ENCODE results near the gene TECPR1.

TECPR1 gene

DNA sequence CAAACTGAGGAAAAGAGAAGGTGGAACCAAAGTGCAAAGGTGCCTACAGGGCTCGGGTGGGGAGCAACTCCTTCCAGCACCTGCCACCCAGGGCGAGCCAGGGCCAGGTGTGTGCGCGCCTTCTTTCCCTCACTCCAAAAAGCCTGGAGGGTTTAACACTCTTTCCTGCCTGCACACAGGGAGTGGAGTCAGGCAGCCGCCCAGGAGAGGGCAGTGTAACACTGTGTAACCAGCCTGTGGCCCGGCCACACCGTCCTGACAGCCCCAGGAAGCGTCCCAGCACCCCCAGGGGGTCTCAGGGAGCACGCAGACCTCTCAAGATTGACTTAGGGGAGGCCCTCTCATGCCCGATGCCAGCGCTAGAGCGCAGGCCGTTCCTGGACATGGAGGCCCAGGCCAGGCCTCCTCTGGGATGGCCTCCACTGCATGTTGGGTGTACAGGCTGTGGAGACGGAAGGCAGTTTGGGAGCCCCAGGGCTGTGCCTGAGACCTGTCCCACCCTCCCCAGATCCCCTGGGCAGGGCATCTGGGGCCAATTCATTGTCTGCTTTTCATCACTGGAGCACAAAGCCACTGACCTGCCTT is 42.9 kb upstream of the TECPR1 start:
- TF ChIP-seq, protein P1, sequence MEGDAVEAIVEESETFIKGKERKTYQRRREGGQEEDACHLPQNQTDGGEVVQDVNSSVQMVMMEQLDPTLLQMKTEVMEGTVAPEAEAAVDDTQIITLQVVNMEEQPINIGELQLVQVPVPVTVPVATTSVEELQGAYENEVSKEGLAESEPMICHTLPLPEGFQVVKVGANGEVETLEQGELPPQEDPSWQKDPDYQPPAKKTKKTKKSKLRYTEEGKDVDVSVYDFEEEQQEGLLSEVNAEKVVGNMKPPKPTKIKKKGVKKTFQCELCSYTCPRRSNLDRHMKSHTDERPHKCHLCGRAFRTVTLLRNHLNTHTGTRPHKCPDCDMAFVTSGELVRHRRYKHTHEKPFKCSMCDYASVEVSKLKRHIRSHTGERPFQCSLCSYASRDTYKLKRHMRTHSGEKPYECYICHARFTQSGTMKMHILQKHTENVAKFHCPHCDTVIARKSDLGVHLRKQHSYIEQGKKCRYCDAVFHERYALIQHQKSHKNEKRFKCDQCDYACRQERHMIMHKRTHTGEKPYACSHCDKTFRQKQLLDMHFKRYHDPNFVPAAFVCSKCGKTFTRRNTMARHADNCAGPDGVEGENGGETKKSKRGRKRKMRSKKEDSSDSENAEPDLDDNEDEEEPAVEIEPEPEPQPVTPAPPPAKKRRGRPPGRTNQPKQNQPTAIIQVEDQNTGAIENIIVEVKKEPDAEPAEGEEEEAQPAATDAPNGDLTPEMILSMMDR (IDR thresholded peaks at IDR 0.05; ENCODE audit: borderline replicate concordance, control extremely low read depth, extremely low read depth, insufficient read depth, missing control alignments): peak; percentile 70
- in situ Hi-C loops (cut with MboI; ENCODE audit: low sequenced_read_pairs, unreplicated experiment): no loop called here
- peak; percentile 88 for DNase-seq (ENCODE audit: low spot score)

DNA sequence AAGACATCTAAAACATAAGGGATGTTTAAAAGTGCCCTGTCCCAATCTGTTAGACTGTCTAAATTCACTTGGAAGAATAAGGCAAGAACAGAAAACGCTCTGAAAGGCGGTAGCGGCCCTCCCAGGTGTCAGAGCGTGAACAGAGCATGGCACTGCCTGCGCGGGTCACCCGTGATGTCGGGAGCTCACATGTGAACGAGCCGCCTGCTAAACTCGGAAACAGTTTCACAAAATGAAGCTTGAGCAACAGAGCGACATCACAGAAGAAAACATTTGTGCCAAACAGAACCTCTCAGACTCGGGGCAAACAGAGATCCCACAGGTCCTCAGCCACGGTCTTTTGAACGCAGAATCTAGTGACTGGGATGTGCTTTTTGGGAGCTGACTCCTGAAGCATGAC is 42.3 kb upstream of the TECPR1 start:
- TF ChIP-seq, protein P1 (IDR thresholded peaks at IDR 0.05; ENCODE audit: borderline replicate concordance, control extremely low read depth, extremely low read depth, insufficient read depth, missing control alignments): no peak
- no peak for DNase-seq (ENCODE audit: low spot score)
- in situ Hi-C loops (cut with MboI; ENCODE audit: low sequenced_read_pairs, unreplicated experiment): no loop called here

DNA sequence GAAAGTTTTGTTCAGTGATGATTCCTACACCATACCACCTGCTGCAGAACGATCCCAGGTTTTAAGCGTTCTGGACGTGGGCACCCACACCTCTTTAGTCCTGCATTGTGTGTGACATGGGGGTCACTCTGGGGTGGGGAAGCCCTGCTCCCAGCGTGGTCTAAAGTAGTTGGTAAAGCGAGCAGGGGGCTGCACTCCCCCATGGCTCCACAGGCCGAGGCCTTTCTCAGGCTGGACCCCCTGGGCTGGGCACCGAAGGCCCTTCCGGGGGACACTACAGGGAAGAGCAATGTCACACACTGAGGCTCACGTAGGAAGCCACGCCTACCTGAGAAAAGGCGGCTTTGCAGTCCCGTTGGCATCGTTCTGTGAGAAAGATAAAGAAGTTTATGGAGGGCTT is 41.7 kb upstream of the TECPR1 start:
- TF ChIP-seq, protein P1 (IDR thresholded peaks at IDR 0.05; ENCODE audit: borderline replicate concordance, control extremely low read depth, extremely low read depth, insufficient read depth, missing control alignments): no peak
- DNase-seq (ENCODE audit: low spot score): no peak
- in situ Hi-C loops (cut with MboI; ENCODE audit: low sequenced_read_pairs, unreplicated experiment): no loop called here

DNA sequence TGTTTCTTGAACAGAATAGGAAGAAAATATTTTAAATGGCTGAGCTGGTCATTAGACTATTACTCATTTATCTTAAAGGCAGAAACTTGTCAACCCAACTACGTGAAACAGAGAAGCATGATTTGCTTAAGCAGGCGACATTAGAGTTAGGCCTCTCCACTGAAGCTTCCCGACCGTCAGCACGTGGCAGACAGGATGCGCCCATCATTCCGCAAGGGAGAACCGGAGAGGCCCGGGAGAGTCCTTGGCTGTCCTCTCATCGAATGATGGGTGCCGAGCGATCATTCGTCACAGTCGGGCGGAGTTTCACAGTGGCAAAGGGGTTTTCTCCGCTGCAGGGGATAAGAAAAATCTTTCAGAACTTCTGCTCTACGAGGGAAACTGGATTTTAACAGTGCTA is 41.2 kb upstream of the TECPR1 start:
- DNase-seq (ENCODE audit: low spot score): no peak
- in situ Hi-C loops (cut with MboI; ENCODE audit: low sequenced_read_pairs, unreplicated experiment): no loop called here
- TF ChIP-seq, protein P1 (IDR thresholded peaks at IDR 0.05; ENCODE audit: borderline replicate concordance, control extremely low read depth, extremely low read depth, insufficient read depth, missing control alignments): no peak

DNA sequence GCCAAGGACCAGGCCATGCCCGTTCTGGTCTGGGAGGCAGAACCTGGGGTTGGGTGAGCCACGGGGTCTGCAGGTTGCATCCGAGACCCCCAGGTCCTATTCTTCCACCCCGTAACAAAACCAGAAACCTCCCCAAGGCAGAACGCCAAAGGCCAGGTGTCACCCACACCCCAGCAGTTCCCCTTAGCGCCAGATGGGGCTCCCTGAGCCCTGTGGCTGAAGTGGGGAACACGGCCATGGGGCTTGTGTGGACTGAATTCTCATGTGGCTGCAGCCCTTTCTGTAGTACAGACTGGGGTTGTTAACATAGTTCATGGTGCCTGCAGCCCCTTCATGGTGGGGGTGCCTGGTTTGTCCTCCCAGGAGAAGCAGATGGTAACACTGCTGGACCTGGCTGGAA is 39.7 kb upstream of the TECPR1 start:
- TF ChIP-seq, protein P1 (IDR thresholded peaks at IDR 0.05; ENCODE audit: borderline replicate concordance, control extremely low read depth, extremely low read depth, insufficient read depth, missing control alignments): peak; percentile 14
- no peak for DNase-seq (ENCODE audit: low spot score)
- in situ Hi-C loops (cut with MboI; ENCODE audit: low sequenced_read_pairs, unreplicated experiment): no loop called here

DNA sequence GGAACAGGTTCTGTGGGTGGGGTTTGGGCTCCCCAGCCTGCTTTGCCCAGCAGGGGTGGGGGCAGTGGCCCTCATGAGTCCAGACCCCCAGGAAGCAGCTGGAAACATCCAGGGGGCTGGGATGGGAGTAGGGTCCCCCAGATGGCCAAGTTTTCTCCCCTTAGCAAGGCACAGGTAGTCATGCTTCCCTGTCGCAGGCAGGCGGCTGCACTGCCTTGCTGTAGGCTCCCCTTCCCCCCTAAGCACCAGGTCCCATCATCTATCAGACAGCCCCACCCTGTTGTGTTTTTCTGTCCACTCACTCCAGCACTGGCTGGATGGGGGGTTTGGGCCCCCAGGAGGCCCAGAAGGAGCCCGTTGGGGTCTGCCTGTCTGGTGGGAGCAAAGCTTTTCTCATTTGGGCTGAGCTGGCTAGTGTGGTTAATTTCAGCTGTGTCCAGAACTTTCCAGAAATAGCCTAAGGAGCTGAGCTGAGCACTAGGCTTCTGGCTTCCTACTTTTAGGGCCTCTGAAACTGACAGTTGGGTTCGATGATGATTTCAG is 37.4 kb upstream of the TECPR1 start:
- in situ Hi-C loops (cut with MboI; ENCODE audit: low sequenced_read_pairs, unreplicated experiment): no loop called here
- no peak for DNase-seq (ENCODE audit: low spot score)
- TF ChIP-seq, protein P1 (IDR thresholded peaks at IDR 0.05; ENCODE audit: borderline replicate concordance, control extremely low read depth, extremely low read depth, insufficient read depth, missing control alignments): no peak

All from GM13976 (cell line).